Ovary (tissue), 9 donors: ENCODE data around the gene AFAP1. TPM values are rescaled to one million over a fixed set of nuclear protein-coding genes. Genes with fewer than 3 reads are reported as not detected.

Source experiments
- DNase-seq, 5 donors: peaks; one replicate each; pipeline ENCODE4 v3.0.0-alpha.2; 2019 to 2020
- H3K27ac ChIP-seq, 2 donors: fragments of 200-600 bp; one replicate each; pipeline versions ENCODE4 v1.5.1 to v1.8.0; 2019 to 2022
- H3K27me3 ChIP-seq: fragments of 200-600 bp; one replicate; pipeline ENCODE4 v1.8.0; 2022
- H3K36me3 ChIP-seq: fragments of 200-600 bp; sonication (generic); one replicate; pipeline ENCODE4 v1.5.1; 2019
- H3K4me1 ChIP-seq: one replicate; pipeline ENCODE4 v1.8.1; 2013; ENCODE audit warnings: mild to moderate bottlenecking, moderate library complexity; ENCODE audit not compliant: insufficient read depth
- H3K4me3 ChIP-seq: fragments of 200-600 bp; sonication (generic); one replicate; pipeline ENCODE4 v1.5.1; 2017
- H3K9me3 ChIP-seq, 2 donors: fragments of 200-600 bp in 1 of 2; sonication (generic) in 1 of 2; one replicate each; pipeline versions ENCODE4 v1.5.1 to v1.8.1; 2013 to 2019; ENCODE audit warnings: mild to moderate bottlenecking in 1 of 2, moderate library complexity in 1 of 2
- EP300 ChIP-seq: sonication (generic); formaldehyde crosslinking; IDR thresholded peaks from one replicate; pipeline ENCODE4 v1.6.1; 2017; ENCODE audit warnings: antibody characterized with exemption
- POLR2A ChIP-seq: fragments of 450-650 bp; IDR thresholded peaks from one replicate; pipeline ENCODE4 v1.6.1; 2017; ENCODE audit warnings: antibody characterized with exemption, mild to moderate bottlenecking, moderate library complexity
- WGBS, 3 donors: extraction: QIAGEN DNeasy Blood & Tissue Kit in 1 of 3; methylation state at CpG; one replicate each; pipeline versions ENCODE4 v1.1.5 to v1.1.7; 2013 to 2017; 5-methylcytosine and 5-hydroxymethylcytosine counted together
- intact Hi-C, 4 donors: fragments of 100-400 bp; cut with DNase I; formaldehyde crosslinking; loops; one replicate each; pipeline versions ENCODE4 v1.11.0 to v1.15.1; 2022 to 2023
- polyA plus RNA-seq, 2 donors: library from polyadenylated mRNA; stranded (reverse); fragments of 200-250 nt in 1 of 2; fragments of 350-450 nt in 1 of 2; fragmentation: Illumina TruSeq in 1 of 2; extraction: RNeasy Lipid Tissue Mini Kit (QIAGEN cat#74804) in 1 of 2; gene quantifications; one replicate each; pipeline ENCODE4 v1.2.3, GENCODE V29; 2013 to 2014
- total RNA-seq, 7 donors: library from RNA; depleted of rRNA in 2 of 7; stranded (reverse); fragments of >200 nt in 2 of 7; fragmentation: NEBNext Ultra II Directional in 3 of 7; extraction: Animal tissue kit (Norgen Biotek cat#: 25700) in 3 of 7; gene quantifications; one replicate each; pipeline versions ENCODE4 v1.1.0 to v1.2.4, GENCODE V29; 2016 to 2023
- TF ChIP-seq, protein P1 (sequence below), 3 donors: fragments of 450-650 bp in 2 of 3; fragments of 200-600 bp in 1 of 3; IDR thresholded peaks; one replicate each; pipeline versions ENCODE4 v1.5.1 to v1.8.0; 2016 to 2022; ENCODE audit warnings: antibody characterized with exemption in 3 of 3, mild to moderate bottlenecking in 1 of 3
- donor health status: DM: no; HTN: no; CAD: no; lungs with moderate emphysema.
- donor health status: DM: no; HTN: no; CAD: no.
- donor health status: Bipolar disorder and iron deficiency.
- donor health status: DM: yes; HTN: yes; CAD: no.
- donor health status: DM: no; HTN: no; CAD: no.
- donor health status: DM: yes; HTN: yes; CAD: no.

Gene AFAP1
- total and polyA plus RNA-seq, 9 donors = 8.6 to 42.3 (median 23.0) TPM

DNA sequence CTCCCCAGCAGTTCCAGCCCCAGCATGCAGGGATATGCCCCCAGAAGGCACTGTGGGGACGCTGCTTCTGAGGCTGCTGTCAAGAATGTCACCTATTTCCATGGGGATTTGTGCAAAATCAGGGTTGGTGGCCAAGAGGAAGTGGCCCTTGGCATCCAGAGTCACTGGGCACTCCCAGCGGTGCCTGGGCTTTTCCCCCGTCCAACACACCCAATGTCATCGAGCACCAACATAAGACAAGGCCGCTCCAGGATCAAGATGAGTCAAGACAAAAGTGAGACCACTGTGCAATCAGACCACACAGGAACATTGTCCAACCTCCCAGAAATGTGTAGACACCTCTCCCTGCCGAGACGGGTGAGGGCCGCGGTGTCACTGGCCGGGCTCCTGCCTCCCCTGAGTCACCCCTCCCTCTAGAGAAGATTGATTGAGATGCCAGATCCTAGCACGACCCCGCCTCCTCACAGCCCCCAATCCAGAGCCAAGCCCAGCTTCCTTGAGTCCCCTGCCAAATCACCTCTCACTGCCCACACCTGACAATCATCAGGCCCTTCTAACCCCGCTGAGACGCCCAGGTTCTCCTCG, 194.3 kb downstream of the AFAP1 start:
- no peak overlapping the region for H3K27ac ChIP-seq
- 76 to 79% (median 77%) methylated on average over 15 of the region's 15 CpGs for WGBS, 3 donors
- intact Hi-C loops = no loop called here
- H3K4me3 ChIP-seq = no peak overlapping the region
- H3K9me3 ChIP-seq = no peaks in the 10 kb centered on the region
- H3K36me3 ChIP-seq = no peaks in the 10 kb centered on the region
- no peak for DNase-seq
- H3K4me1 ChIP-seq = no peaks in the 10 kb centered on the region
- TF ChIP-seq POLR2A = no peak
- TF ChIP-seq, protein P1, sequence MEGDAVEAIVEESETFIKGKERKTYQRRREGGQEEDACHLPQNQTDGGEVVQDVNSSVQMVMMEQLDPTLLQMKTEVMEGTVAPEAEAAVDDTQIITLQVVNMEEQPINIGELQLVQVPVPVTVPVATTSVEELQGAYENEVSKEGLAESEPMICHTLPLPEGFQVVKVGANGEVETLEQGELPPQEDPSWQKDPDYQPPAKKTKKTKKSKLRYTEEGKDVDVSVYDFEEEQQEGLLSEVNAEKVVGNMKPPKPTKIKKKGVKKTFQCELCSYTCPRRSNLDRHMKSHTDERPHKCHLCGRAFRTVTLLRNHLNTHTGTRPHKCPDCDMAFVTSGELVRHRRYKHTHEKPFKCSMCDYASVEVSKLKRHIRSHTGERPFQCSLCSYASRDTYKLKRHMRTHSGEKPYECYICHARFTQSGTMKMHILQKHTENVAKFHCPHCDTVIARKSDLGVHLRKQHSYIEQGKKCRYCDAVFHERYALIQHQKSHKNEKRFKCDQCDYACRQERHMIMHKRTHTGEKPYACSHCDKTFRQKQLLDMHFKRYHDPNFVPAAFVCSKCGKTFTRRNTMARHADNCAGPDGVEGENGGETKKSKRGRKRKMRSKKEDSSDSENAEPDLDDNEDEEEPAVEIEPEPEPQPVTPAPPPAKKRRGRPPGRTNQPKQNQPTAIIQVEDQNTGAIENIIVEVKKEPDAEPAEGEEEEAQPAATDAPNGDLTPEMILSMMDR (IDR thresholded peaks at IDR 0.05) = no peak
- TF ChIP-seq EP300 = no peak
- H3K27me3 ChIP-seq = no peaks in the 10 kb centered on the region

- H3K27me3 ChIP-seq = no peaks in the 10 kb centered on the region
- TF ChIP-seq POLR2A (no peak), EP300 (no peak)
- TF ChIP-seq, protein P1 (IDR thresholded peaks at IDR 0.05) = no peak
- H3K27ac ChIP-seq = no peak overlapping the region
- H3K36me3 ChIP-seq = no peaks in the 10 kb centered on the region
- DNase-seq = no peak
- no peak overlapping the region for H3K4me3 ChIP-seq
- no peaks in the 10 kb centered on the region for H3K4me1 ChIP-seq
- 82 to 91% (median 83%) methylated on average over 16 of the region's 16 CpGs for WGBS, 3 donors
- no peaks in the 10 kb centered on the region for H3K9me3 ChIP-seq
- intact Hi-C loops = no loop called here
Measured at GRCh38 chr4:7744142-7744804, 195.4 kb downstream of the AFAP1 start.

GRCh38 chr4:7742807-7743280, 196.8 kb downstream of the AFAP1 start:
- DNase-seq = no peak
- Histone ChIP-seq H3K27ac (no peak overlapping the region), H3K27me3 (no peaks in the 10 kb centered on the region), H3K9me3 (no peaks in the 10 kb centered on the region), H3K4me3 (no peak overlapping the region), H3K4me1 (no peaks in the 10 kb centered on the region), H3K36me3 (no peaks in the 10 kb centered on the region)
- 64 to 73% (median 70%) methylated on average over 8 of the region's 8 CpGs for WGBS, 3 donors
- intact Hi-C loops = no loop called here
- no peak for TF ChIP-seq POLR2A
- TF ChIP-seq, protein P1 (IDR thresholded peaks at IDR 0.05) = no peak
- TF ChIP-seq EP300 = no peak

- DNase-seq = no peak
- intact Hi-C loops = no loop called here
- H3K36me3 ChIP-seq = no peaks in the 10 kb centered on the region
- 88 to 93% (median 89%) methylated on average over 18 of the region's 18 CpGs for WGBS, 3 donors
- H3K27me3 ChIP-seq = no peaks in the 10 kb centered on the region
- H3K9me3 ChIP-seq = no peaks in the 10 kb centered on the region
- H3K27ac ChIP-seq = no peak overlapping the region
- H3K4me1 ChIP-seq = no peaks in the 10 kb centered on the region
- TF ChIP-seq EP300 (no peak), POLR2A (no peak)
- TF ChIP-seq, protein P1 (IDR thresholded peaks at IDR 0.05) = no peak
- no peak overlapping the region for H3K4me3 ChIP-seq
Measured at GRCh38 chr4:7741946-7742806, 197.5 kb downstream of the AFAP1 start.
